ENCODE data around the gene CCL16.

- TF ChIP-seq CTCF (IDR thresholded peaks at IDR 0.05): no peak
- TF ChIP-seq POLR2A (IDR thresholded peaks at IDR 0.05): no peak
Measured at GRCh38 chr17:35972066-35972465, 9.2 kb downstream of the CCL16 start.
